ENCODE measurements around the gene TUBA1C.
"Not testable (repeated sequence)": the region's sequence is repeated elsewhere in the genome, so short reads cannot be mapped to it uniquely, and the experiment has no call there.

TUBA1C gene

GRCh38 chr12:49255456-49255855 is 9.4 kb upstream of the TUBA1C start:
- not testable (repeated sequence) for FAIRE-seq; DNase-seq (ENCODE audit: low spot score)

- FAIRE-seq (no peak), DNase-seq (ENCODE audit: low spot score) (no peak)
Observed at GRCh38 chr12:49255857-49256637, 8.8 kb upstream of the TUBA1C start.

- not testable (repeated sequence) for FAIRE-seq; DNase-seq (ENCODE audit: low spot score)
Observed at GRCh38 chr12:49257508-49258184, 7.2 kb upstream of the TUBA1C start.

- no peak for FAIRE-seq
- no peak for DNase-seq (ENCODE audit: low spot score)
Observed at GRCh38 chr12:49259452-49259851, 5.4 kb upstream of the TUBA1C start.

- DNase-seq (ENCODE audit: low spot score), result no peak
Observed at GRCh38 chr12:49260166-49260565, 4.7 kb upstream of the TUBA1C start.

GRCh38 chr12:49260571-49261363 is 4.1 kb upstream of the TUBA1C start:
- DNase-seq (ENCODE audit: low spot score) (no peak), FAIRE-seq (no peak)

More at GRCh38 chr12:49260166-49260565, 4.7 kb upstream of the TUBA1C start:
- no peak for FAIRE-seq

- FAIRE-seq (no peak), DNase-seq (ENCODE audit: low spot score) (no peak)
Observed at GRCh38 chr12:49261721-49262120, 3.2 kb upstream of the TUBA1C start.

- DNase-seq (ENCODE audit: low spot score) (no peak), FAIRE-seq (no peak)
Observed at GRCh38 chr12:49263400-49263763, 1.5 kb upstream of the TUBA1C start.

- FAIRE-seq (no peak), DNase-seq (ENCODE audit: low spot score) (peak; percentile 61)
Observed at GRCh38 chr12:49264466-49264872, 413 bp upstream of the TUBA1C start.

GRCh38 chr12:49269191-49269590 is 4.3 kb downstream of the TUBA1C start:
- FAIRE-seq; DNase-seq (ENCODE audit: low spot score): not testable (repeated sequence)

GRCh38 chr12:49272790-49273725 is 8.2 kb downstream of the TUBA1C start:
- no peak for DNase-seq (ENCODE audit: low spot score)
- FAIRE-seq, result no peak

- no peak for FAIRE-seq
- DNase-seq (ENCODE audit: low spot score), result no peak
Observed at GRCh38 chr12:49273726-49274395, 9.0 kb downstream of the TUBA1C start.

GRCh38 chr12:49274396-49275069 is 9.7 kb downstream of the TUBA1C start:
- FAIRE-seq, result no peak

GRCh38 chr12:49276304-49277290 is 11.7 kb downstream of the TUBA1C start:
- no peak for DNase-seq (ENCODE audit: low spot score)
- no peak for FAIRE-seq

More at GRCh38 chr12:49274396-49275069, 9.7 kb downstream of the TUBA1C start:
- DNase-seq (ENCODE audit: low spot score), result no peak

GRCh38 chr12:49277466-49277865 is 12.6 kb downstream of the TUBA1C start:
- FAIRE-seq, result no peak

GRCh38 chr12:49279706-49280159 is 14.9 kb downstream of the TUBA1C start:
- no peak for DNase-seq (ENCODE audit: low spot score)
- FAIRE-seq, result no peak

More at GRCh38 chr12:49277466-49277865, 12.6 kb downstream of the TUBA1C start:
- DNase-seq (ENCODE audit: low spot score), result no peak

GRCh38 chr12:49280545-49280944 is 15.7 kb downstream of the TUBA1C start:
- FAIRE-seq; DNase-seq (ENCODE audit: low spot score): not testable (repeated sequence)

GRCh38 chr12:49282302-49282701 is 17.4 kb downstream of the TUBA1C start:
- FAIRE-seq (no peak), DNase-seq (ENCODE audit: low spot score) (no peak)
